ENCODE measurements around the gene ADAD2.

The ADAD2 gene

GRCh38 chr16:84190731-84191388 lies at the start of gene ADAD2:
ADAD2 (plus strand) TSS chr16:84191157; CDS start chr16:84191231, 74 bp downstream.
- DNase-seq = no peak

GRCh38 chr16:84143081-84143480 lies 47.9 kb upstream of the ADAD2 start:
- DNase-seq = no peak

GRCh38 chr16:84143784-84144199 lies 47.2 kb upstream of the ADAD2 start:
- DNase-seq = no peak

- DNase-seq = peak; percentile 35
Measured at GRCh38 chr16:84144209-84144858, 46.6 kb upstream of the ADAD2 start.

GRCh38 chr16:84144859-84145639 lies 45.9 kb upstream of the ADAD2 start, which contains the start of the genes DNAAF1 and HSDL1:
DNAAF1 (plus strand) TSS chr16:84145308; CDS start chr16:84145441, 133 bp downstream.
HSDL1 (minus strand) TSS chr16:84145177; CDS start chr16:84131321, 13,856 bp downstream.
- DNase-seq = peak; percentile 95

GRCh38 chr16:84150926-84151325 lies 40.0 kb upstream of the ADAD2 start:
- no peak for DNase-seq

GRCh38 chr16:84153660-84154214 lies 37.2 kb upstream of the ADAD2 start:
- DNase-seq = no peak

GRCh38 chr16:84155226-84155625 lies 35.7 kb upstream of the ADAD2 start:
- DNase-seq = no peak

GRCh38 chr16:84155771-84156170 lies 35.2 kb upstream of the ADAD2 start:
- no peak for DNase-seq

- no peak for DNase-seq
Measured at GRCh38 chr16:84156342-84156784, 34.6 kb upstream of the ADAD2 start.

- DNase-seq = no peak
Measured at GRCh38 chr16:84159007-84159406, 31.9 kb upstream of the ADAD2 start.

GRCh38 chr16:84159800-84160199 lies 31.2 kb upstream of the ADAD2 start:
- DNase-seq = no peak

GRCh38 chr16:84161037-84161436 lies 29.9 kb upstream of the ADAD2 start:
- no peak for DNase-seq

GRCh38 chr16:84161801-84162200 lies 29.2 kb upstream of the ADAD2 start:
- no peak for DNase-seq

GRCh38 chr16:84165746-84166145 lies 25.2 kb upstream of the ADAD2 start:
- no peak for DNase-seq

- no peak for DNase-seq
Measured at GRCh38 chr16:84166796-84167695, 23.9 kb upstream of the ADAD2 start.

- no peak for DNase-seq
Measured at GRCh38 chr16:84169765-84170310, 21.1 kb upstream of the ADAD2 start.

- no peak for DNase-seq
Measured at GRCh38 chr16:84174396-84174795, 16.6 kb upstream of the ADAD2 start.

- peak; percentile 71 for DNase-seq
Measured at GRCh38 chr16:84175350-84176081, 15.4 kb upstream of the ADAD2 start.

- DNase-seq = no peak
Measured at GRCh38 chr16:84176192-84177053, 14.5 kb upstream of the ADAD2 start.
